Left ventricle myocardium inferior (tissue), 1 donor: ENCODE results near the gene KCNH2. TPM values are rescaled to one million over a fixed set of nuclear protein-coding genes. Genes with fewer than 3 reads are reported as not detected.

Experiments
- DNase-seq: peaks from one replicate; pipeline ENCODE4 v3.0.0-alpha.2; 2020
- H3K27ac ChIP-seq: fragments of 200-600 bp; replicated peaks from 2 replicates; pipeline ENCODE4 v1.8.0; 2021
- H3K27me3 ChIP-seq: fragments of 200-600 bp; 2 replicates; pipeline ENCODE4 v1.8.0; 2021; ENCODE audit warnings: low read depth
- H3K36me3 ChIP-seq: fragments of 200-600 bp; 2 replicates; pipeline ENCODE4 v1.8.0; 2021
- H3K4me1 ChIP-seq: fragments of 200-600 bp; 2 replicates; pipeline ENCODE4 v1.8.0; 2021
- H3K4me3 ChIP-seq: fragments of 200-600 bp; 2 replicates; pipeline ENCODE4 v1.8.0; 2021; ENCODE audit warnings: mild to moderate bottlenecking, moderate library complexity
- H3K9me3 ChIP-seq: fragments of 200-600 bp; replicated peaks from 2 replicates; pipeline ENCODE4 v1.8.0; 2021
- CTCF ChIP-seq: fragments of 200-600 bp; IDR thresholded peaks from 2 replicates; pipeline ENCODE4 v1.8.0; 2021; ENCODE audit warnings: antibody characterized with exemption, mild to moderate bottlenecking, borderline replicate concordance
- intact Hi-C: fragments of 100-400 bp; cut with micrococcal nuclease; formaldehyde crosslinking; loops from one replicate; pipeline ENCODE4 v1.11.0; 2022
- total RNA-seq: library from RNA; stranded (reverse); fragmentation: NEBNext Ultra II Directional; extraction: Animal tissue kit (Norgen Biotek cat#: 25700); gene quantifications from one replicate; pipeline ENCODE4 v1.2.1, GENCODE V29; 2021
- donor health status: DM: no; HTN: yes; CAD: no; lungs with severe emphysema.

The KCNH2 gene
- total RNA-seq, 1 donor from 2014 or later: 94.1 TPM

GRCh38 chr7:150966002-150966401, 12.1 kb downstream of the KCNH2 start:
- peaks cover 76% of the 10 kb centered on the region for H3K27me3 ChIP-seq
- H3K4me3 ChIP-seq: peak overlapping the region; percentile 48
- intact Hi-C loops: no loop called here
- H3K4me1 ChIP-seq: peaks cover 97% of the 10 kb centered on the region
- H3K9me3 ChIP-seq: no peaks in the 10 kb centered on the region
- H3K36me3 ChIP-seq: no peaks in the 10 kb centered on the region
- peak overlapping the region; percentile 96 for H3K27ac ChIP-seq
- TF ChIP-seq CTCF: peak; percentile 55
- DNase-seq: peak; percentile 17

GRCh38 chr7:150965273-150965830, 12.8 kb downstream of the KCNH2 start:
- Histone ChIP-seq H3K27ac (peak overlapping the region; percentile 96), H3K4me1 (peaks cover 97% of the 10 kb centered on the region), H3K9me3 (no peaks in the 10 kb centered on the region), H3K4me3 (peak overlapping the region; percentile 48), H3K27me3 (peaks cover 77% of the 10 kb centered on the region), H3K36me3 (no peaks in the 10 kb centered on the region)
- DNase-seq: peak; percentile 48
- intact Hi-C loops: no loop called here
- no peak for TF ChIP-seq CTCF

DNA sequence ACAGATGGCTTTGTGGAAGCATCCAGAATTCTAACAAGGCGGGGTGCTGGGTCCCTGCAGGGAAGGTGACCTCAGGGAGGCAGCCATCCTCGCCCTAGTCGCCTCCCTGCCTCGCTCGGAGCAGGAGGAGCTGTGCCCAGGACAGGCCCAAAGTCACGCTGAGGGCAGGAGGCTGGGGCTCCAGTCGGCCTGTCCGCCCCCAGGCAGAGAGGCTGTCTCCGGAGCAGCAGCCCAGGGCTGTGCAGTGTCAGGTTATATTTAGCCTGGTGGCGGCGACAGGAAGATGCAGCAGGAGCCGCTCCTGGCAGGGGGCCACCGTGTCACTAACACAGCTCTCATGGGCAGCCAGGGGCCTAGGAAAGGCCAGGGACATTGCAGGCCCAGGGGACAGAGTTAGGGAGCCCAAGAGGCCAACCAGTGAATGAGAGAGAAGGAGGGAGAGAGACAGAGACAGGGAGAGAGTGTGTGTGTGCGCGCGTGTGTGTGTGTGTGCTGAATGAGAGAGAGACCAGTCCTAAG, 13.5 kb downstream of the KCNH2 start:
- peak overlapping the region; percentile 96 for H3K27ac ChIP-seq
- H3K9me3 ChIP-seq: no peaks in the 10 kb centered on the region
- H3K36me3 ChIP-seq: no peaks in the 10 kb centered on the region
- TF ChIP-seq CTCF: peak; percentile 42
- H3K27me3 ChIP-seq: peaks cover 77% of the 10 kb centered on the region
- peak; percentile 89 for DNase-seq
- H3K4me1 ChIP-seq: peaks cover 97% of the 10 kb centered on the region
- peak overlapping the region; percentile 48 for H3K4me3 ChIP-seq
- intact Hi-C loops: no loop called here

DNA sequence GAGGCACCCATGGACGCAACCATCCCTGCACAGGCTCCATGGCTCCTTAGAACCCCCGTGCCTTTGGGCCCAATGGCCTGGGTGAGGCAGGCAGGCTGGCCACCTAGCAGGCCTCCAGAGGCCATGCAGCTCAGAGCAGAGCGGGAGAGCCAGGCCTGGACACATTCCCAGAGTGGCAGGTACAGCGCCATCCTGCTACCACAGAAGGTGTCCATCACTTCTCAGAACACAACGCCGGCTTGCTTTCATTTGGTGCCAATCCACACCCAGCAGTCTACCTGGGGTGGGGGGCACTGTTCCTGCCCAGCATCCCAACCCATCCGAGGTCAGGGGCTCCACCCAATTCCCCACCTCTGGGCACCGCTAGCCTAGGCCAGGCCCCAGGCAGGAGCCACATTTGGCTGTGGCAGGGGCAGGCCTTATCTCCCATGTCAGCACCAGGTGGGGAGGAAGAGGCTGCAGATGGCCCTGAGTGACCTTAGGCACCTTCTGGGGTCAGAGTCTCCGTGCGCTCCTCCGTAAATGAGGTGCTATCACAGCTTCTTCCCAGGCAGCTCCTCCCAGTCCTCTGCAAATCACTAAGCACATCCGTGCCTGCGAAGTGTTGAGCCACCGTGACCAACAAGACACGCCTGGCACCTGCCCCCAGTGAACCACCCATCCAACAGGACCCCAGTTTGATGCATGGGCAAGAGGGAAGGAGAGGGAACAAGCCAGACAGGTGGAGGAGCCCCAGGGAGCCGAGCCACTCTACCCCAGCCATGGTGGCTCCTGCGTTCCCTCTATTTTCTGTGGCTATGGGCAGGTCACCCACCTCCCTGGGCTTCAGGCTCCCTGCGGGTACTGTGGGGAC, 14.2 kb downstream of the KCNH2 start:
- Histone ChIP-seq H3K4me1 (peaks cover 97% of the 10 kb centered on the region), H3K9me3 (no peaks in the 10 kb centered on the region), H3K36me3 (no peaks in the 10 kb centered on the region), H3K4me3 (no peak overlapping the region), H3K27me3 (peaks cover 77% of the 10 kb centered on the region), H3K27ac (peak overlapping the region; percentile 96)
- no peak for TF ChIP-seq CTCF
- peak; percentile 36 for DNase-seq
- intact Hi-C loops: no loop called here

- no peak overlapping the region for H3K4me3 ChIP-seq
- TF ChIP-seq CTCF: peak; percentile 89
- DNase-seq: peak; percentile 52
- H3K27me3 ChIP-seq: peaks cover 77% of the 10 kb centered on the region
- H3K27ac ChIP-seq: peak overlapping the region; percentile 96
- no peaks in the 10 kb centered on the region for H3K9me3 ChIP-seq
- peaks cover 99% of the 10 kb centered on the region for H3K4me1 ChIP-seq
- intact Hi-C loops: no loop called here
- H3K36me3 ChIP-seq: no peaks in the 10 kb centered on the region
Measured at GRCh38 chr7:150962553-150963399, 15.3 kb downstream of the KCNH2 start.
